Measurements from ENCODE around the gene PIK3AP1.
A peak's percentile ranks its signal among the peaks of the same experiment; 100 is the strongest.
"Not testable (repeated sequence)": the region's sequence is repeated elsewhere in the genome, so short reads cannot be mapped to it uniquely, and the experiment has no call there.

PIK3AP1 gene

GRCh38 chr10:96556003-96556402 is 164.3 kb downstream of the PIK3AP1 start:
- TF ChIP-seq CTCF (conservative IDR thresholded peaks at IDR 0.05; ENCODE audit: low read length) = peak; percentile 41
- no peak for DNase-seq (ENCODE audit: low read depth)
- H3K4me3 ChIP-seq (ENCODE audit: low read length) = no peak overlapping the region

GRCh38 chr10:96555330-96555729 is 165.0 kb downstream of the PIK3AP1 start:
- no peak for DNase-seq (ENCODE audit: low read depth)
- no peak for TF ChIP-seq CTCF (conservative IDR thresholded peaks at IDR 0.05; ENCODE audit: low read length)

GRCh38 chr10:96548589-96548988 is 171.7 kb downstream of the PIK3AP1 start:
- no peak for DNase-seq (ENCODE audit: low read depth)
- no peak overlapping the region for H3K4me3 ChIP-seq (ENCODE audit: low read length)
- TF ChIP-seq CTCF (conservative IDR thresholded peaks at IDR 0.05; ENCODE audit: low read length) = no peak

More at GRCh38 chr10:96555330-96555729, 165.0 kb downstream of the PIK3AP1 start:
- H3K4me3 ChIP-seq (ENCODE audit: low read length) = no peak overlapping the region

- not testable (repeated sequence) for DNase-seq (ENCODE audit: low read depth); H3K4me3 ChIP-seq (ENCODE audit: low read length)
These were observed 174.8 kb downstream of the PIK3AP1 start for GRCh38 chr10:96545558-96545957.

All from AG10803 (cell line).